ENCODE data around the gene AIF1L. TPM values are rescaled to one million over a fixed set of nuclear protein-coding genes. Genes with fewer than 3 reads are reported as not detected.

AIF1L gene
- total RNA-seq (0.51 and 3.3 TPM in 2 replicates), polyA plus RNA-seq (1.8 and 2.3 TPM in 2 replicates), polyA minus RNA-seq (ENCODE audit: low replicate concordance) (0.93 and 2.1 TPM in 2 replicates)
- 1.2 and 1.7 TPM in 2 replicates for polyA plus RNA-seq (2012)

- no peak within 1 kb of the TSS for H2AFZ ChIP-seq (ENCODE audit: low read length)
Measured at GRCh38 chr9:131096269-131097125, at the start of gene AIF1L. AIF1L (plus strand) TSS chr9:131096531; CDS start chr9:131096630, 99 bp downstream.

GRCh38 chr9:131046581-131047202 is 49.6 kb upstream of the AIF1L start:
- DNase-seq (ENCODE audit: low read depth in 2 of 2), result peak; percentile 44 to 59

More at GRCh38 chr9:131096269-131097125, at the start of gene AIF1L:
- TF ChIP-seq CTCF (conservative IDR thresholded peaks at IDR 0.05 in 1 of 2, IDR thresholded peaks at IDR 0.05 in 1 of 2; ENCODE audit: low read depth in 1 of 2, low read length in 2 of 2) (no peak), EZH2 (IDR thresholded peaks at IDR 0.05; ENCODE audit: low read length, missing control alignments) (peak; percentile 96)
- Histone ChIP-seq H3K9ac (ENCODE audit: insufficient read depth, low read length) (no peak within 1 kb of the TSS), H3K36me3 (ENCODE audit: control insufficient read depth, insufficient read depth, low read length) (no peaks in the 10 kb centered on the region), H3K9me3 (ENCODE audit: control insufficient read depth, insufficient read depth, low read depth, low read length) (no peaks in the 10 kb centered on the region), H3K4me3 (replicated peaks in 1 of 4; ENCODE audit: control extremely low read depth in 1 of 4, insufficient read depth in 1 of 4, low read depth in 3 of 4, low read length in 4 of 4) (peak within 1 kb of the TSS in 3 of 4 experiments; percentile 14 to 51 (median 33)), H4K20me1 (ENCODE audit: control insufficient read depth, extremely low read depth, insufficient read depth, low read length) (no peaks in the 10 kb centered on the region), H3K27me3 (ENCODE audit: control insufficient read depth, insufficient read depth, low read length) (peaks cover 38% of the 10 kb centered on the region), H3K27ac (ENCODE audit: insufficient read depth, low read length) (no peak within 1 kb of the TSS), H3K79me2 (ENCODE audit: control insufficient read depth, insufficient read depth, low read length) (no peaks in the 10 kb centered on the region), H3K4me1 (ENCODE audit: control insufficient read depth, extremely low read depth, insufficient read depth, low read length) (peaks cover 5% of the 10 kb centered on the region), H3K4me2 (ENCODE audit: extremely low read depth, insufficient read depth, low read length) (peak within 1 kb of the TSS; percentile 59)
- peak in 1 of 2 donors; percentile 20 for DNase-seq (ENCODE audit: low read depth in 2 of 2)

More at GRCh38 chr9:131046581-131047202, 49.6 kb upstream of the AIF1L start:
- H3K4me3 ChIP-seq (replicated peaks in 1 of 4; ENCODE audit: control extremely low read depth in 1 of 4, insufficient read depth in 1 of 4, low read depth in 3 of 4, low read length in 4 of 4), result no peak overlapping the region
- TF ChIP-seq EZH2 (IDR thresholded peaks at IDR 0.05; ENCODE audit: low read length, missing control alignments) (no peak), CTCF (conservative IDR thresholded peaks at IDR 0.05 in 1 of 2, IDR thresholded peaks at IDR 0.05 in 1 of 2; ENCODE audit: low read depth in 1 of 2, low read length in 2 of 2) (peak; percentile 89 to 94)
- peak overlapping the region; percentile 75 for H3K4me2 ChIP-seq (ENCODE audit: extremely low read depth, insufficient read depth, low read length)
- no peaks in the 10 kb centered on the region for H3K79me2 ChIP-seq (ENCODE audit: control insufficient read depth, insufficient read depth, low read length)
- H3K27ac ChIP-seq (ENCODE audit: insufficient read depth, low read length), result no peak overlapping the region
- H3K4me1 ChIP-seq (ENCODE audit: control insufficient read depth, extremely low read depth, insufficient read depth, low read length), result no peaks in the 10 kb centered on the region
- H3K9me3 ChIP-seq (ENCODE audit: control insufficient read depth, insufficient read depth, low read depth, low read length), result no peaks in the 10 kb centered on the region
- H3K36me3 ChIP-seq (ENCODE audit: control insufficient read depth, insufficient read depth, low read length), result no peaks in the 10 kb centered on the region
- H3K9ac ChIP-seq (ENCODE audit: insufficient read depth, low read length), result no peak overlapping the region
- H2AFZ ChIP-seq (ENCODE audit: low read length), result no peak overlapping the region
- H3K27me3 ChIP-seq (ENCODE audit: control insufficient read depth, insufficient read depth, low read length), result peaks cover 4% of the 10 kb centered on the region
- no peaks in the 10 kb centered on the region for H4K20me1 ChIP-seq (ENCODE audit: control insufficient read depth, extremely low read depth, insufficient read depth, low read length)

Measured in fibroblast of lung (primary cell).